ENCODE results near the gene SETBP1. TPM values are rescaled to one million over a fixed set of nuclear protein-coding genes. Genes with fewer than 3 reads are reported as not detected.

The SETBP1 gene
- total and polyA plus RNA-seq, 9 of the 15 experiments (the other 6 are each of a cell fraction or from before 2014, with no cell fraction given) = under 0.01 to 0.13 (median 0.04) TPM

- TF ChIP-seq ESRRB (CRISPR knock-in tag; IDR thresholded peaks at IDR 0.05; ENCODE audit: borderline replicate concordance) = no peak
- no peak for TF ChIP-seq NCOA2 (IDR thresholded peaks at IDR 0.05; ENCODE audit: partially characterized antibody in 2 of 2)
- TF ChIP-seq NKRF (IDR thresholded peaks at IDR 0.05; ENCODE audit: borderline replicate concordance) = no peak
- no peak for TF ChIP-seq CREBBP (IDR thresholded peaks at IDR 0.05; ENCODE audit: low read depth, low read length)
- no peak for TF ChIP-seq KDM5B (IDR thresholded peaks at IDR 0.05; ENCODE audit: insufficient replicate concordance, low read depth, low read length)
These were observed 405.4 kb downstream of the SETBP1 start (continued) for GRCh38 chr18:45085916-45086624.

- Histone ChIP-seq H2AFZ (ENCODE audit: low read depth, low read length) (no peak overlapping the region), H3K79me2 (ENCODE audit: control insufficient read depth, insufficient read depth, low read length) (no peaks in the 10 kb centered on the region), H3K27me3 (ENCODE audit: control insufficient read depth in 2 of 2, insufficient read depth in 2 of 2, low read length in 2 of 2) (no peaks in the 10 kb centered on the region), H3K9me3 (replicated peaks; ENCODE audit: control insufficient read depth, insufficient read depth, low read depth, low read length) (no peaks in the 10 kb centered on the region), H3K4me2 (ENCODE audit: insufficient read depth, low read length) (no peak overlapping the region), H3K27ac (ENCODE audit: extremely low read depth, low read depth, low read length) (no peak overlapping the region), H3K36me3 (ENCODE audit: control insufficient read depth, insufficient read depth, low read length) (no peaks in the 10 kb centered on the region), H3K4me1 (replicated peaks in 1 of 2; ENCODE audit: control insufficient read depth in 2 of 2, insufficient read depth in 2 of 2, low read length in 2 of 2) (no peaks in the 10 kb centered on the region; a peak in 1 of 5 replicates), H4K20me1 (replicated peaks; ENCODE audit: control insufficient read depth, insufficient read depth, low read length) (no peaks in the 10 kb centered on the region), H3K4me3 (no peak overlapping the region), H3K9ac (ENCODE audit: insufficient read depth in 1 of 2, low read depth in 2 of 2, low read length in 2 of 2) (no peak overlapping the region), H3K9me1 (ENCODE audit: control insufficient read depth, insufficient read depth, low read length) (no peaks in the 10 kb centered on the region)
- ChIA-PET POLR2A (interaction anchor here (0.8 kb wide), 1 partner anchor 27 kb away, joined by 3 read pairs; no protein-coding TSS in a partner anchor), CTCF (ENCODE audit: low intra/inter-chr PET ratio) (no interaction called here)
- no peak for FAIRE-seq
- intact Hi-C loops (cut with micrococcal nuclease) = no loop called here
- ATAC-seq = no peak
- DNase-seq (ENCODE audit: extremely low read depth in 1 of 4, low spot score in 3 of 4) = no peak
- WGBS (ENCODE audit: insufficient coverage, low coverage, missing lambda C conversion rate) = 0% methylated on average over 3 of the region's 3 CpGs
- no TSS peak for BruUV-seq (replicated peaks)
- in situ Hi-C loops (cut with MboI) = no loop called here
- no peak for TF ChIP-seq ZNF277 (CRISPR knock-in tag; IDR thresholded peaks at IDR 0.05; ENCODE audit: borderline replicate concordance)
- TF ChIP-seq NFATC3 (IDR thresholded peaks at IDR 0.05) = no peak
- TF ChIP-seq CBX5 (IDR thresholded peaks at IDR 0.05; ENCODE audit: borderline replicate concordance, low read depth) = no peak
- TF ChIP-seq MAFG (tag; conservative IDR thresholded peaks at IDR 0.05) = no peak
- TF ChIP-seq ZSCAN32 (CRISPR knock-in tag; IDR thresholded peaks at IDR 0.05) = no peak
- TF ChIP-seq SP1 (CRISPR knock-in tag; IDR thresholded peaks at IDR 0.05) = no peak
- no peak for TF ChIP-seq ZNF655 (CRISPR knock-in tag; IDR thresholded peaks at IDR 0.05)
- TF ChIP-seq HMG20B (CRISPR knock-in tag; IDR thresholded peaks at IDR 0.05) = no peak
- no peak for TF ChIP-seq CEBPG (CRISPR knock-in tag; IDR thresholded peaks at IDR 0.05)
- TF ChIP-seq CEBPG (tag; conservative IDR thresholded peaks at IDR 0.05 in 1 of 2, IDR thresholded peaks at IDR 0.05 in 1 of 2) = no peak
- TF ChIP-seq PHF21A (IDR thresholded peaks at IDR 0.05; ENCODE audit: borderline replicate concordance, low read depth) = no peak
- TF ChIP-seq FOXA1 (IDR thresholded peaks at IDR 0.05; ENCODE audit: borderline replicate concordance) = no peak
- TF ChIP-seq MTF1 (CRISPR knock-in tag; IDR thresholded peaks at IDR 0.05; ENCODE audit: borderline replicate concordance) = no peak
These were observed 406.1 kb downstream of the SETBP1 start for GRCh38 chr18:45086777-45087176.
